Neuron (in vitro differentiated cells): ENCODE results near the gene DOLPP1.

ENCODE experiments used
- H2AFZ ChIP-seq: one replicate; pipeline ENCODE4 v1.6.1; 2013; ENCODE audit warnings: low read depth, mild to moderate bottlenecking, inconsistent platforms, low read length, moderate library complexity
- H3K27me3 ChIP-seq: one replicate; pipeline ENCODE4 v1.6.1; 2013; ENCODE audit warnings: low read length; ENCODE audit not compliant: insufficient read depth
- H3K36me3 ChIP-seq: one replicate; pipeline ENCODE4 v1.6.1; 2013; ENCODE audit warnings: low read length; ENCODE audit not compliant: insufficient read depth
- H3K4me1 ChIP-seq: one replicate; pipeline ENCODE4 v1.6.1; 2013; ENCODE audit warnings: low read length; ENCODE audit not compliant: insufficient read depth
- H3K4me3 ChIP-seq: 2 replicates; pipeline ENCODE4 v1.5.1; 2013; ENCODE audit warnings: mild to moderate bottlenecking, low read length, moderate library complexity
- H3K9me3 ChIP-seq: one replicate; pipeline ENCODE4 v1.6.1; 2013; ENCODE audit warnings: low read length

DOLPP1 gene

DNA sequence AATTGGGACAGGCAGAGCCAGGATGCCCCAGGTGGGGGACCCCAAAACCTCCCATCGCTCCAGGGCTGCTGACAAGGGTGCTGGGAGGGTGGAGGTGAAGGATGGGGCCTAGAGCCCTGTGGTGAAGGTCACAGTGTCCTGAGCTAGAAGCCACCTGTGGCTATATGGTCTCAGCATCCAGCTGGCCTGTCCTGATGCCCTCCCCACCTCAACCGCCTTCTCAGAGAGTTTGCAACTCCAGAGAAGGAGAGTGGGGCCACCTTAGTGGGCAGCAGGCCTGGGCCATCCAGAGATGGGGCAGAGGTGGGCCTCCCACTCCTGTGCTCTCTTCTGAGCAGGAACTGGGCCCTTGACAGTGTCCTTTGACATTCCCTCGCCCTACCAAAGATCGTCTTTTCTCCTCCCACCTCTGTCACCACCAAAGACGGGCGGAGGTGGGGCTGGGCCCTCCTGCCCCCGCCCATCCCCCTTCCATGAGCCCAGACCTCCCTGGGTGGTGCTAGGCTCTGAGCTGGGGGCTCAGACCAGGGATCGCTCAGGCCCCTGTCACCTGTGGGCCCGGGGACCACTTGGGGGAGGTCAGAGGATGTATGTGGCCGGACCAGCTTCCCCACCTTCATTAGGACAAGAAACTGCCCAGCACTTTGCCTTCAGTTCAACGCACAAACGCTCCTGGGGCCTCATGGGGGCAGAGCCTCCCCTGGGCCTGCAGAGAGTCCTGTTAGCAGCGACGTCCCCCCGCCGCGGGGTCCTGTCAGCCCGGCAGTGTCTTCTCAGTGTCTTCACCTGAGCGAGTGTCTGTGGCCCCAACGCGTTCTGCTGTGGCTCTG is 10.0 kb upstream of the DOLPP1 start:
- Histone ChIP-seq H2AFZ (no peak overlapping the region), H3K9me3 (no peaks in the 10 kb centered on the region), H3K27me3 (no peaks in the 10 kb centered on the region), H3K4me3 (no peak overlapping the region), H3K4me1 (no peaks in the 10 kb centered on the region), H3K36me3 (peaks cover 14% of the 10 kb centered on the region)

- Histone ChIP-seq H3K4me1 (no peaks in the 10 kb centered on the region), H3K27me3 (no peaks in the 10 kb centered on the region), H3K4me3 (no peak overlapping the region), H3K9me3 (no peaks in the 10 kb centered on the region), H2AFZ (no peak overlapping the region), H3K36me3 (peaks cover 13% of the 10 kb centered on the region)
These were observed 9.3 kb upstream of the DOLPP1 start for GRCh38 chr9:129071526-129072126.

GRCh38 chr9:129072171-129072570 is 8.7 kb upstream of the DOLPP1 start:
- H3K36me3 ChIP-seq = peaks cover 12% of the 10 kb centered on the region
- H3K9me3 ChIP-seq = no peaks in the 10 kb centered on the region
- H3K4me3 ChIP-seq = no peak overlapping the region
- H2AFZ ChIP-seq = no peak overlapping the region
- no peaks in the 10 kb centered on the region for H3K4me1 ChIP-seq
- no peaks in the 10 kb centered on the region for H3K27me3 ChIP-seq

DNA sequence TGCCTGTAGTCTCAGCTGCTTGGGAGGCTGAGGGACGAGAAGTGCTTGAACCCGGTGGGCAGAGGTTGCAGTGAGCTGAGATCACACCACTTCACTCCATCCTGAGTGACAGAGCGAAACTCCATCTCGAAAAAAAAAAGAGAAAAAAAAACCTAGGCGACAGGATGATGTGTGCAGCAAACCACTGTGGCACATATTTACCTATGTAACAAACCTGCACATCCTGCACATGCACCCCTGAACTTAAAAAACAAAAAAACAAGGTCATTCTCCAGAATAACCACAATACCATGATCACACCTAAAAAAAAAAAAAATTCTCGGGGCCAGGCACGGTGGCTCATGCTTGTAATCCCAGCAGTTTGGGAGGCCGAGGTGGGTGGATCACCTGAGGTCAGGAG is 7.5 kb upstream of the DOLPP1 start:
- H2AFZ ChIP-seq = no peak overlapping the region
- H3K27me3 ChIP-seq = no peaks in the 10 kb centered on the region
- no peak overlapping the region for H3K4me3 ChIP-seq
- no peaks in the 10 kb centered on the region for H3K9me3 ChIP-seq
- no peaks in the 10 kb centered on the region for H3K4me1 ChIP-seq
- H3K36me3 ChIP-seq = peaks cover 4% of the 10 kb centered on the region

DNA sequence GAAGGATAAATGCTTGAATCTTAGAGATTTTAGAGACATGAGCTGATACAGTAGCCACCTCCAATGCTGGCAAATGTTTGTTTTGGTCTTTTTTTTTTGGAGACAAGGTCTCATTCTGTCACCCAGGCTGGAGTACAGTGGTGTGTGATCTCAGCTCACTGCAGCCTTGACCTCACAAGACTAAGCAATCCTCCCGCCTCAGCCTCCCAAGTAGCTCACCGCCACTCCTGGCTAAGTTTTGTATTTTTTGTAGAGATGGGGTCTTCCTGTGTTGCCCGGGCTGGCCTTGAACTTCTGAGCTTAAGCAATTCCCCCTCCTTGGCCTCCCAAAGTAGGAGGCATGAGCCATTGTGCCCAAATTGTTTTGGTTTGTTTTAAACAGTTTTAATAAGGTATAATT is 6.8 kb upstream of the DOLPP1 start:
- no peak overlapping the region for H3K4me3 ChIP-seq
- no peaks in the 10 kb centered on the region for H3K36me3 ChIP-seq
- H2AFZ ChIP-seq = no peak overlapping the region
- no peaks in the 10 kb centered on the region for H3K27me3 ChIP-seq
- H3K4me1 ChIP-seq = no peaks in the 10 kb centered on the region
- no peaks in the 10 kb centered on the region for H3K9me3 ChIP-seq

DNA sequence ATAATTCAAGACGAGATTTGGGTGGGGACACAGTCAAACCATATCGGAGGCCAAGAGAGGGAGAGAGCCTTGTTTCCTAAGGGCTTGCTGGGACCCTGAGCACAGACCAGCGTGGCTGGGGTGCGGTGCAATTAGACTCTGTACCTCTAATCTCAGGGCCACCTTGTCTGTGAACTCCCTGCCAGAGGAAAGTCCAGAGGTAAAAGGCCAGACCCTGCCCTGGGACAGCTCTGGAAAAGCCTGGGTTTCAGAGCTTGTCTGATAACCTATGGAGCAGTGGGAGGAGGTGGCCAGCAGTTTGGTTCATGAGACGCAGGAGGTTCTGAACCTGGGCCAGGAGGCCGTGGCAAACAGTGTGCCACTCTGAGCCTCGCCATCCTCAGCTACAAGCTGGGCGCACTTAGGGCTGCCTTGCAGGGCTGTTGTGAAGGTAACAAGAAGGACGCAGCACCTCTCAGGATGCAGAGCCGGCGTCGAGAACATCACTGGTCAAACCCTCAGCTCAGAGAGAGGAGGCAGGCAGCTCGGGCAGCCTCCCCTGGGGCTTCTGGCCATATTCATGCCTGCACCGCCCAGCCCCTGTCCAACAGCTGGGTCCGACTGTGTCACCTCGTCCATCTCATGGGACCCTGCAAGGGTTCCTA is 4.8 kb upstream of the DOLPP1 start:
- no peak overlapping the region for H2AFZ ChIP-seq
- peaks cover 10% of the 10 kb centered on the region for H3K4me1 ChIP-seq
- no peak overlapping the region for H3K4me3 ChIP-seq
- no peaks in the 10 kb centered on the region for H3K9me3 ChIP-seq
- H3K36me3 ChIP-seq = no peaks in the 10 kb centered on the region
- no peaks in the 10 kb centered on the region for H3K27me3 ChIP-seq

GRCh38 chr9:129076640-129077037 is 4.3 kb upstream of the DOLPP1 start:
- Histone ChIP-seq H2AFZ (no peak overlapping the region), H3K36me3 (no peaks in the 10 kb centered on the region), H3K4me3 (no peak overlapping the region), H3K4me1 (peaks cover 11% of the 10 kb centered on the region), H3K9me3 (no peaks in the 10 kb centered on the region), H3K27me3 (no peaks in the 10 kb centered on the region)

GRCh38 chr9:129077236-129077635 is 3.7 kb upstream of the DOLPP1 start:
- Histone ChIP-seq H3K9me3 (no peaks in the 10 kb centered on the region), H3K36me3 (no peaks in the 10 kb centered on the region), H3K27me3 (no peaks in the 10 kb centered on the region), H2AFZ (no peak overlapping the region), H3K4me1 (peaks cover 17% of the 10 kb centered on the region), H3K4me3 (no peak overlapping the region)

- no peaks in the 10 kb centered on the region for H3K9me3 ChIP-seq
- peaks cover 3% of the 10 kb centered on the region for H3K36me3 ChIP-seq
- no peak overlapping the region for H2AFZ ChIP-seq
- peaks cover 19% of the 10 kb centered on the region for H3K4me1 ChIP-seq
- no peak overlapping the region for H3K4me3 ChIP-seq
- H3K27me3 ChIP-seq = no peaks in the 10 kb centered on the region
These were observed 2.0 kb upstream of the DOLPP1 start for GRCh38 chr9:129078691-129079503.

DNA sequence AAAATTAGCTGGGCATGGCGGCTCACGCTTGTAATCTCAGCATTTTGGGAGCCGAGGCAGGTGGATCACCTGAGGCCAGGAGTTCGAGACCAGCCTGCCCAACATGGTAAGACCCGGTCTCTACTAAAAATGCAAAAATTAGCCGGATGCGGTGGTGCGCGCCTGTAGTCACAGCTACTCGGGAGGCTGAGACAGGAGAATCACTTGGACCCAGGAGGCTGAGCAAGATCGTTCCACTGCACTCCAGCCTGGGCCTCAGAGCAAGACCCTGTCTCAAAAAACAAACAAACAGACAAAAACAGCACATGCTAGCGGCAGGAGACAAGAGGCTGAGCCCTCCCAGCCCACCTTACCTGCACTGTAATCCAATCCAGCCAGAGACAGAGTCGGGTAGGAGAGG is 1.1 kb upstream of the DOLPP1 start:
- Histone ChIP-seq H3K4me3 (peak overlapping the region; percentile 67), H3K36me3 (peaks cover 8% of the 10 kb centered on the region), H2AFZ (no peak overlapping the region), H3K27me3 (no peaks in the 10 kb centered on the region), H3K4me1 (peaks cover 19% of the 10 kb centered on the region), H3K9me3 (no peaks in the 10 kb centered on the region)

DNA sequence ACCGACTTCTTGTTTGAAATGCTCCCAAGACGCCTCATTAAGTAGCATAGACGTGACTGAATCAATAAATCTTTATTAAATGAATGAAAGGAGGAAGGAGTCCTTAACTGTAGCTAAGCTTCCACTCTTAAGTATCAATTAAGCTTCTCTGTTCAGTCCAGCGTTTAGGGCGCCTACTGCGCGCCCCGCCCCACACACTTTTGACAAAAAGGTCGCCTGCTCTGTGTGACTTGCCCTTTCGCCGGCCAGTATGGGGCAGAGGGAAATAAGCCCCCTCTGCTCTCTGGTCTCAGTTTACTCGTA is 662 bp upstream of the DOLPP1 start:
- H3K36me3 ChIP-seq = peaks cover 10% of the 10 kb centered on the region
- peak overlapping the region; percentile 11 for H2AFZ ChIP-seq
- H3K9me3 ChIP-seq = no peaks in the 10 kb centered on the region
- H3K4me1 ChIP-seq = peaks cover 19% of the 10 kb centered on the region
- peak overlapping the region; percentile 67 for H3K4me3 ChIP-seq
- no peaks in the 10 kb centered on the region for H3K27me3 ChIP-seq

GRCh38 chr9:129081388-129081904 is 535 bp downstream of the DOLPP1 start:
- H3K4me3 ChIP-seq = peak overlapping the region; percentile 67
- H3K4me1 ChIP-seq = peaks cover 19% of the 10 kb centered on the region
- H2AFZ ChIP-seq = peak overlapping the region; percentile 83
- H3K27me3 ChIP-seq = no peaks in the 10 kb centered on the region
- H3K9me3 ChIP-seq = no peaks in the 10 kb centered on the region
- peaks cover 21% of the 10 kb centered on the region for H3K36me3 ChIP-seq

DNA sequence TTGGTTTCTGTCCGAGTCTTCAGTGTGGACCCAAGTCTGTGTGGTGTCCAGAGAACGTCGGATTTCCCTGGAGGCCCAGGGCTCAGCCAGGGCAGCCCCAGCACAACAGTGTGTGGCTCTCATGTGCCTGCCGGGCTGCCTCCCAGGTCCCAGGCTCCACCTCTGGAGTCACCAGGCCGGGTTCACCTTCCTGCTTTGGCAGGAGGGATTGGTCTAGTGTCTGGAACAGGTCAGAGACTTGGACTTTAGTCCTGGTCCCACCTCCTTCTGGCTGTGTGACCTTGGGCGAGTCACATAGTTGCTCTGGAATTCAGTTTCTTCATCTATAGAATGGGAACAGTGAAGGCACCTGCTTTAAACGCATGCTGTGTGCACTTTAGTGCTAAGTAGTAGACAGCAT is 3.2 kb downstream of the DOLPP1 start:
- H3K36me3 ChIP-seq = peaks cover 39% of the 10 kb centered on the region
- peaks cover 19% of the 10 kb centered on the region for H3K4me1 ChIP-seq

More for the DNA sequence above, 3.2 kb downstream of the DOLPP1 start:
- no peak overlapping the region for H3K4me3 ChIP-seq
- no peak overlapping the region for H2AFZ ChIP-seq
- H3K27me3 ChIP-seq = no peaks in the 10 kb centered on the region
- H3K9me3 ChIP-seq = no peaks in the 10 kb centered on the region
